ENCODE data around the gene SNORC.
"Not testable (repeated sequence)": the region's sequence is repeated elsewhere in the genome, so short reads cannot be mapped to it uniquely, and the experiment has no call there.

SNORC gene

DNA sequence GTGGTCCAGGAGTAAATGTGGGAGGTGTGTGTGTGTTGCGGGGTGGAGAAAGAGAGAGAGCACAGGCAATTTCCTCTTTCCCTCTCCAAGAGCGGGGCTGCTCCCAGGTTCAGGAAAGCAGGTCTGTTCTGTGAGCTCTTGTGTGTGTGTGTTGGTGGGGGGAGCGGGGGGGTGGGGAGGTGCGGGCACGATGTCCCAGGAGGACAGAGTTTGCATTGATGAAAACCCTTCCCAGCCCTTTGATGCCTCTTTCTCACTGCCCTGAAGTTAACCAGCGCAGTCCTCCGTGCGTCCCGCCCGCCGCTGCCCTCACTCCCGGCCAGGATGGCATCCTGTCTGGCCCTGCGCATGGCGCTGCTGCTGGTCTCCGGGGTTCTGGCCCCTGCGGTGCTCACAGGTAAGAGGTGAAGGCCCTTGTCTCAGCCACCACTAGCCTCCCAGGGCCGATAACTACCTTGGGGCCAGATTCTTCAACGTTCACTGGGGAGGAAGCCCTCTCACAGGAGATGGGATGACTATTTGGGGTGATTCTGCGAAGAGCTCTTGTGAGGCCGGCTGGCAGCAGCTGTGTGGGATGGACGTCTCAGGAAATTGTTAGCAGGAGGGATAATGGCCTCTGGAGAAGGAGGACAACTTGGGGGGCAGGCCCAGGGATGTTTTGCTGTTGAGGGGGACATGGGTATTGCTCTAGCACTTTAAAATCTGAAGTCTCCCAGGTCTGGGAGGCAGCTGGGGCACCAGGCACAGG is at the start of gene SNORC:
Gene SNORC (plus strand): TSS at position 247 of the 748 bp plus-strand sequence. CDS start 78 bp downstream, at position 325.
- no peak for DNase-seq

- DNase-seq, result no peak
Measured at GRCh38 chr2:232829988-232830387, 40.1 kb upstream of the SNORC start.

- DNase-seq, result no peak
Measured at GRCh38 chr2:232831496-232831895, 38.6 kb upstream of the SNORC start.

DNA sequence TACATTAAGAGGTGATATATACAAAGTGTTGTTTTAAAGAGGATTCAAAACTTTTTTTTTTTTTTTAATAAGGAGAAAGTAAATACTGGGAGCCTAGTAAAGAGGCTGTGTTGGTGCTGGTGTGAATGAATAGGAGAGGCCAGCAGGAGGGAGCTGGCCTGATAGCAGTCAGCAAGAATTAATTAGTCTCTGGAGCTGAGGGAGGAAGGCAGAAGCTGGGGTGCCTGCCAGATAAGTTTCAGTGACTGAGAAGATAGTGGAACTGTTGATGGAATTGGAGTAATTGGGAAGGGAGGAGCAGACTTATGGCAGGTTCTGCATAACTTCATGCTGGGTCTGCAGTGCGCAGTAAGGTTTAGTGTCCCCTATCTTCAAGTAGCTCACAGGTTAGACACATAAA is 36.2 kb upstream of the SNORC start:
- no peak for DNase-seq

GRCh38 chr2:232835687-232836208 is 34.3 kb upstream of the SNORC start:
- DNase-seq, result no peak

DNA sequence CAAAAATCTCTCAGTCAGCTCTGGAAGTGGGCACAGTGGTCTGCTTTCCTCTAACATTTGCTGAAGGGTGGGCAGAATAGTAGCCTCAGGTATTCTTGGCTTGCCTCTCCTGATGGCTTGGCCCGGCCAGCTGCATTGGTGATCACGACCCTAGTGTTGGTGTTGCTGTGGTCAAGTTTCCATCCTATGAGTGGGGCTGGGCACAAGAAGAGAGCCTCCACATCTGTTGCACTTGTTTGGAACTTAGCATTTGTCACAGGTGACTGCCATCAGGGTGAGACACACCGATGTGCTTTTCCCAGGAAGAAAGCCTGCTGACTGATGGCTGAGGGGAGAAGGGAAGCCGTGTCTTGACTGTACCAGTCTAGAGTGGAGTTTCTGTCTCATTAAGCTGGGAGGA is 33.1 kb upstream of the SNORC start:
- DNase-seq, result no peak

- DNase-seq, result peak; percentile 12 to 55 (median 38)
Measured at GRCh38 chr2:232838406-232838874, 31.6 kb upstream of the SNORC start.

DNA sequence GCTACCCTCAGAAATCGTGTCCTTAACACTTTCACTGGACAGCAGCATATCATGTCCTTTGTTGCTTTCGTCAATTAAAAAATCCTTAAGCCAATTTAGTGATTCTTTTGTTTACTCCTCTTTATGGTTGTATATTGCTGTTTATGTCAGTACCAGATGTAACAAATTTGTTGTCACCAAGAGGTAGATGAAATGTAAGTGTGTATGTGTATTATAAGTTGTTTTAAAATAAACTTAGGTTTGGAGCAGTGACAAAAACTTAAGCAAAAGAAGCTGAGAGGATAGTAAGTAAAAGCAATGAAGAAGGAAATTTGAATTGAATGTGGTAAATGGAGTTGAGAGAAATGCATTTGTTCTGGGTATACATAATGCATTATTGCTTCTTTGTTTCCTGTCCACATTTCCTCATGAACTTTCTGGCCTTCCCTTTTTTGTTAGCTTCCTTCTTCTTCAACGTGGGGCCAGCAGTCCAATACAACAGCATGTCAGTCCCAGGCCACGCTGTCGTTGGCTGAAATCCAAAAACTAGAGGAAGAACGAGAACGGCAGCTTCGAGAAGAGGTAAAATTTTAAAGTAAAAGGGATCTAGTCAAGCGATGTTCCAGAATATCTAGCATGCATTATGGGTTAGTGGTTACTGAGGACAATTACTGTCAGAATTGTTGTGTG is 30.5 kb upstream of the SNORC start:
- DNase-seq, result no peak

DNA sequence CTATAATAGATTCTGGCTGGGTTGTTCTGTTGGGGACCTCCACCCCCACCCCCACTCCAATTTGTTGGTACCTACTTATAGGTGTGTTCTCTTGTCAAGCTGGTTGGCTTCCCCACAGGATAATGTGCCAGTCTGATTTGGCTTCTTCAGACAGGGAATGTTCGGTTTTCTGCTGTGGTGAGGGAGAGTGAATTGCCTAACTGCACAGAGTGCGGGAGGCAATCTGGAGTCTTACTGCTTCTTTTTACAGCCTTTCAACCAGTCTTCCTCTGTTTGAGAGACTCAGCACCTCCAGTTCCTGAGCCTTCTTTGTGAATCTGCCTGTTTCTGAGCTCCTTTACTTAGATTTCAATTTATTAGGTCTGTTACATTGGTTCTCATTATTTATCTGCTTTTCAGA is 27.4 kb upstream of the SNORC start:
- no peak for DNase-seq

GRCh38 chr2:232843834-232844233 is 26.2 kb upstream of the SNORC start:
- no peak for DNase-seq

DNA sequence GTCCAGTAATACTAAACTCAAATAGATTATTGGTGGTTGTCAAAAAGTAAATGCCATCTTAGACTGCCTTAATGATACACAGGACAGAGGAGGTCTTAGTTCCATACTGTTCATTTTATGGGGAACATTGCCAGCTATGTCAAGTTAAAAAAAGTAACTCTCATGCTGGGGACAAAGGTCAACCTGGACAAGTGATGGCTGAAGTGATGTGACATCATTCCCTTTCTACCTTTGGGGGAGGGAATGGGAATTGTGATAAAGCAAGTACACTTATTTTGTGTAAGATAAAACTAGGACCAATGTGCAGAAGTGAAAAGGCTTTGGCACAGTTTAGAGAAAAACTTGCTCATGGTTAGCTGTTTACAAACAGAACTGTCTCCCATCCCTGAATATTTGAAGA is 24.0 kb upstream of the SNORC start:
- DNase-seq, result no peak

- no peak for DNase-seq
Measured at GRCh38 chr2:232850039-232850438, 20.0 kb upstream of the SNORC start.

- DNase-seq, result not testable (repeated sequence)
Measured at GRCh38 chr2:232852081-232852480, 18.0 kb upstream of the SNORC start.

DNA sequence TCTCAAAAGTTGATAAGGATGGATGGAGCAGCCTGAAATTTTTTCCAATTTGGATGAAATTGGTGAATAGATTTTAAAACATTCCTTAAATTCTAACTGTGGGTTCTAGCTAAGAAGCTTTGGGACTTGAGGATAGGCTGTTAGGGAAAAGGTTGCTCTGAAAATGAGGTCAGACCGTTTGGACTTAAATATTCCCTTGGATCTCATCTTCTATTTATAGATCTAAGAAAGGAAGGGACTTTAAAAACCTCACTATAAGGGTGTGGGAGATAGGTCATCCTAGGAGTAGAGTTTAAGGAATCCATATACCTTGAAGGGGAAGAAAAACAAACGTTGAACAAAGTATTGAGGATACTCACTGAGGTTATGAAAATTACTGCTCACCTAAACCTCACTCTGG is 17.4 kb upstream of the SNORC start:
- DNase-seq, result no peak

DNA sequence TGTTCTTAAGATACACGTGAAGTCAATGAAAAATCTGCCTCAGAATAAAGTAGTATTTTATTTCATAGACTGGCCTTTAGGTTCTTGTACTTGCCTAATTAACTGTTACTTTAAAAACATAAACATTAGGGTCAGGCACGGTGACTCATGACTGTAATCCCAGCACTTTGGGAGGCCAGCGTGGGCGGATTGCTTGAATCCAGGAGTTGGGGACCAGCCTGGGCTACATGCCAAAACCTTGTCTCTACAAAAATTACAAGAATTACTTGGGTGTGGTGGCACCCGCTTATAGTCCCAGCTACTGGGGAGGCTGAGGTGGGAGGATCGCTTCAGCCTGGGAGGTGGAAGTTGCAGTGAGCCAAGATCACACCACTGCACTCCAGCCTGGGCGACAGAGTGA is 16.0 kb upstream of the SNORC start:
- no peak for DNase-seq

DNA sequence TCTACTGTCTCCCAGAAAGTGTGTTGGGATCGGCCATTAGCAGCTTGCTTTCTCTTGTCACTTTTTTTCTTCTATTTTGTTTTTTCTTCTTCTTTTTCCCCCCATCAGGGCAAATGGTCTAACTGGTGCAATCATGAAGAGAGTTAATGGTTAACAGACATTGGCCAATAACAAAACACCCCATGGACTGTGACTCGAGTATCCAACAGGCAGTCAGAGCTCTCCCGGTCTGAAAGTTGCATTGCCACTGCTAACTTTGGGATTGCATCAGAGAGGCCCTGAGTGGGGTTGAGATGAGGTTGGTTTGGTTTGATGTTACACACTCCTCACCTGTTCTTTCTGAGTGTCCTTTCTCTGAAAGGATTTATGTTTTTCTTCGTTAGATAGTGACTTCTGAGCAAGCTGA is 12.9 kb upstream of the SNORC start:
- DNase-seq, result no peak

DNA sequence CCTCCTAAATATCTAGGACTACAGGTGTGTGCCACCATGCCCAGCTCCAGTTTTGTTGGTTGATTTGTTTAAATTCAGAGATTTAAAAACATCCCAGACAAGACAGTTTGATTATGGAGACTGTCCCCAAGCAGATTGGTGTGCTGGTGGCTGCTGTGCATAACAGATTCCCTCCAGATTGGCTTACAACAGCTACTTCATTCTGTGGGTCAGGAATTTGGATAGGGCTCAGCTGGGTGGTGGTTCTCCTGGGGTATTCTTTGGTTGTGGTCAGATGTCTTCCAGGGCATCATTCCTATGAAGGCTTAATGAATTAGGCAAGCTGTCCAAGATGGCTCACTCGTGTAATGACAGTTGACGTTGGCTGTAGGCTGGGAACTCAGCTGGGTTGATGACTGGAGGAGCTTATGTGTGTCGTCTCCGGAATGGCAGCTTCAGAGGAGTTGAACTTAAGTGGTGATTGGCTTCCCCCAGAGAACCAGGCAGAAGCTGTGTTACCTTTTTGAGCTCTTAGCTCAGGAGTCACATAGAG is 10.6 kb upstream of the SNORC start:
- no peak for DNase-seq

DNA sequence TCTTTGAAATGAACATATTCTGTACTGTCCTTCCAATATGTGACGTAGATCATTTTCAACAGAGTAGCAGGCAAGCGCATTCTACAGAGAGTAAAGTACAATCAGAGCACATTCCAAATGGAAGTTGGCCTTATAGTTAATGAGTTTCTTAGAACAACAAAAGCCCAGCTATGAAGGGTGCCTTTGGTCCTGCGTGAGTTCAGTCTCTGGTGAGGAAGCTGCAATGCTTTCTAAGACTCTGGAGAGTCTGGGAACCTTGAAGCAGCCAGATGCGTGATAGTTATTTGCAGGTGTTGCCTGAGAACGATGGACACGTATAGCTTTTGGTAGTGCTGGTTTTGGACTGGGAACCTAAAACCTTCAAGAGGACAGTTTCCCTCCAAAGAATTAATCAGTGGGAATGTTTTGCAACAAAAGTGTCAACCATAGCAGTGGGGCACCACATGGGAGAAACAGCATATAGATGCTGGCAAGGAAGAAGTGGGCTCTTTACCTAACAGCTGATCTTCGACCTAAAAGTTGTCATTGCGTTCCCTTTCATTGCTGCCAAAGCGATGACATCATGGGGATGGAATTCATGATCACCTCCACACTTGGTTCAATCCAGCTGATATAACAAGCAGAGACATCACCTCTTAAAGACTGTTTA is 9.3 kb upstream of the SNORC start:
- no peak for DNase-seq

- DNase-seq, result no peak
Measured at GRCh38 chr2:232861353-232861752, 8.7 kb upstream of the SNORC start.

DNA sequence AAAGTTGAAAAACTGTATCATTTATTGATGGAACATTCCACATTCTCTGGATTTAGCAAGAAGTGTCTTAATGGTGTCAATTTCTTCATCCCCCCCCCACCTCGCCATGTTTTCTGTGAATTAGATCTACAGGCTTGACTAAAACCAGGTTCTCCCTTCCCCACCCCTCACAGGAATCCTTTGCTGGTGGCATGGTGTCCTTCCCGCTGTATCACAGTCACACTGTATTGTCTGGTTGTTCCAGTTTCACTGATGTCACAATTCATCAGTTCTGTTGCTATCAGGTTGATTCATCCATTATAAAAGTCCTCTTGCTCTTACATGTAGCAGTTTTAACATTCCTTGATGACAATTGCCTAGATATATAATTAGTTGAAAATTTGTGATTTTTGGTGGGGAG is 6.1 kb upstream of the SNORC start:
- DNase-seq, result no peak

GRCh38 chr2:232865165-232865564 is 4.9 kb upstream of the SNORC start:
- DNase-seq, result no peak

DNA sequence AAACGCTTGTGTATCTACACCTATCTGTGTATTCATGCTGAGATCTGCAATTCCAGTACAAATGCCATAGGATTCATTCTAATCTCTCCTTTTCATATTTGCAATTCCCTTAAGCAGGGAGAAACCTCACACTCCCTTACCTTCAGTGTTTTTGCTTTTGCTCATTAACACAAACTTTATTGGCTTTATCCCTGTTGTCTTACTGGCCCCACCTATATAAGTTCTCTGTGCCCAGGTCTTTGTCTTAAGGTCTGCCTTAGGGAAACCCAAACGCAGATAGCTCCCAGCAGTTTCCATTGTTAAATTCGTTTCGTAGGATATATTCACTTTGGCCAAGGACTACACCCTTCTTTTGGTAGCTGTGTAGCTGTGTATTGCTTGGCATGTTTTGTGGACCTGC is 4.0 kb upstream of the SNORC start:
- no peak for DNase-seq
